ENCODE measurements around the gene COL9A3. TPM values are rescaled to one million over a fixed set of nuclear protein-coding genes. Genes with fewer than 3 reads are reported as not detected.
A peak's percentile ranks its signal among the peaks of the same experiment; 100 is the strongest.

COL9A3 gene
- total RNA-seq, 5 donors from 2014 or later (not counting 1 experiment from before 2014, with no cell fraction given) = 0.51 to 2.1 (median 0.75) TPM; not detected in 1

DNA sequence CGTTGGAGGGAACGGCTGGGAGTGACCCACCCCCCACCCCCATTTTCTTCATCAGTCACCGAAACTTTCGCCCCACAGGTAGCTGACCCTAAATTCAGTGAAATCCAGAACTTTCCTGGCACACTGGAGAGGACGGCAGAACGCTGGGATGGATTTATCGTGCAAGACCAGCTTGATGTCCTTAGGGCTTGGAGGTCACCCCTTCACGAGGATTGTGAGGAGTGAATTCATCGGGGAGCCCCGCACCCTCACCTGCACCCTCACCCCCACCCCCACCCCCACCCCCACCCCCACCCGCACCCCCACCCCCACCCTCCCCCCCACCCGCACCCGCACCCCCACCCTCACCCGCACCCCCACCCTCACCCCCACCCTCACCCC lies 58.1 kb downstream of the COL9A3 start:
- POLR2A ChIA-PET = no interaction called here
- no peaks in the 10 kb centered on the region for H3K36me3 Mint-ChIP-seq
- CTCF ChIA-PET = interaction anchor here in 1 of 2 donors (0.8 kb wide), 1 partner anchor 97 kb away, joined by 7 read pairs; no protein-coding TSS in a partner anchor
- no peaks in the 10 kb centered on the region for H3K27me3 Mint-ChIP-seq
- Histone ChIP-seq H3K4me1 (ENCODE audit: control insufficient read depth in 1 of 2, extremely low read depth in 1 of 2, insufficient read depth in 2 of 2, low read length in 2 of 2) (peaks cover 0 to 18% of the 10 kb centered on the region in 2 experiments), H3K27me3 (replicated peaks in 1 of 2; ENCODE audit: control insufficient read depth in 2 of 2, extremely low read depth in 1 of 2, insufficient read depth in 2 of 2, low read length in 1 of 2) (peaks cover 0 to 5% of the 10 kb centered on the region in 2 experiments), H3K36me3 (ENCODE audit: control insufficient read depth in 2 of 2, extremely low read depth in 1 of 2, insufficient read depth in 1 of 2, low read length in 1 of 2) (peaks cover 5 to 6% of the 10 kb centered on the region in 2 donors), H3K4me3 (ENCODE audit: control insufficient read depth in 1 of 2, extremely low read depth in 1 of 2, low read length in 1 of 2) (no peak overlapping the region), H3K9me3 (no peaks in the 10 kb centered on the region), H3K27ac (ENCODE audit: low read length) (no peak overlapping the region)
- no peak for DNase-seq
- no peak for ATAC-seq (replicated peaks in 1 of 4)
- no peak overlapping the region for H3K27ac Mint-ChIP-seq
- no peak overlapping the region for H3K4me3 Mint-ChIP-seq
- H3K4me1 Mint-ChIP-seq = peaks cover 16 to 30% (median 28%) of the 10 kb centered on the region in 3 donors
- no peaks in the 10 kb centered on the region for H3K9me3 Mint-ChIP-seq
- 100% methylated on average over 2 of the region's 14 CpGs for WGBS (ENCODE audit: insufficient coverage)

GRCh38 chr20:62875419-62876361 lies 58.8 kb downstream of the COL9A3 start:
- Histone ChIP-seq H3K4me1 (ENCODE audit: control insufficient read depth in 1 of 2, extremely low read depth in 1 of 2, insufficient read depth in 2 of 2, low read length in 2 of 2) (peaks cover 0 to 18% of the 10 kb centered on the region in 2 experiments), H3K27me3 (replicated peaks in 1 of 2; ENCODE audit: control insufficient read depth in 2 of 2, extremely low read depth in 1 of 2, insufficient read depth in 2 of 2, low read length in 1 of 2) (peaks cover 0 to 4% of the 10 kb centered on the region in 2 experiments), H3K36me3 (ENCODE audit: control insufficient read depth in 2 of 2, extremely low read depth in 1 of 2, insufficient read depth in 1 of 2, low read length in 1 of 2) (peaks cover 11 to 14% of the 10 kb centered on the region in 2 donors), H3K9me3 (no peaks in the 10 kb centered on the region), H3K4me3 (ENCODE audit: control insufficient read depth in 1 of 2, extremely low read depth in 1 of 2, low read length in 1 of 2) (no peak overlapping the region), H3K27ac (ENCODE audit: low read length) (no peak overlapping the region)
- Mint-ChIP-seq H3K4me1 (peaks cover 16 to 30% (median 28%) of the 10 kb centered on the region in 3 donors), H3K4me3 (peak overlapping the region in 1 of 3 donors; percentile 3), H3K27me3 (no peaks in the 10 kb centered on the region), H3K9me3 (no peaks in the 10 kb centered on the region), H3K36me3 (no peaks in the 10 kb centered on the region), H3K27ac (peak overlapping the region in 1 of 2 donors; percentile 57)
- ChIA-PET CTCF (interaction anchor here in 1 of 2 donors (0.8 kb wide), 1 partner anchor 96 kb away, joined by 7 read pairs; no protein-coding TSS in a partner anchor), POLR2A (no interaction called here)
- DNase-seq (peak in 1 of 35 experiments; percentile 27), ATAC-seq (replicated peaks in 1 of 4) (peak in 1 of 4 experiments; percentile 38)
- WGBS (ENCODE audit: insufficient coverage) = 60% methylated on average over 24 of the region's 34 CpGs

DNA sequence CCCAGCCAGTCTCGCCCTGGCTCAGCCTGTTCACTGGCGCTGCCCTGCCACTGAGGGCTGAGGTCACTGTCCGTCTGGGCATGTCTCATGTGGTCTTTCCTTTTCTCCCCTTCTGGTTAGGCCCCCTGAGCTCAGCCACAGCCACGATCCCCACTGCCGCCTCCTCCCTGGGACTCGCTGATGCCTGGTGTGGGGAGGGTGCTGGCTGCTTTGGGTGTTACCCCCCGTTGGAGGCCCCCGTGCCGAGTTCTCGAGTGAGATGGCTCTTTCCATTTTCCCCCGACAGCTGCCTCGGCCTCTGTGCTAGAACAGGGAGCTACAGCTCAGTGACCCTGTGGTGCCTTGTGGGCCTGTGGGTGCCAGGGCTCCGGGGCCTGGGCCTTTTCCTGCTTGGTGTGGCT lies 59.7 kb downstream of the COL9A3 start:
- Mint-ChIP-seq H3K27ac (peak overlapping the region in 1 of 2 donors; percentile 57), H3K4me1 (peaks cover 16 to 30% (median 28%) of the 10 kb centered on the region in 3 donors), H3K9me3 (no peaks in the 10 kb centered on the region), H3K27me3 (no peaks in the 10 kb centered on the region), H3K4me3 (peak overlapping the region in 1 of 3 donors; percentile 2), H3K36me3 (peaks cover 3% of the 10 kb centered on the region)
- Histone ChIP-seq H3K4me1 (ENCODE audit: control insufficient read depth in 1 of 2, extremely low read depth in 1 of 2, insufficient read depth in 2 of 2, low read length in 2 of 2) (peaks cover 0 to 18% of the 10 kb centered on the region in 2 experiments), H3K9me3 (no peaks in the 10 kb centered on the region), H3K27me3 (replicated peaks in 1 of 2; ENCODE audit: control insufficient read depth in 2 of 2, extremely low read depth in 1 of 2, insufficient read depth in 2 of 2, low read length in 1 of 2) (peaks cover 0 to 3% of the 10 kb centered on the region in 2 experiments), H3K36me3 (ENCODE audit: control insufficient read depth in 2 of 2, extremely low read depth in 1 of 2, insufficient read depth in 1 of 2, low read length in 1 of 2) (peaks cover 14 to 21% of the 10 kb centered on the region in 2 donors), H3K27ac (ENCODE audit: low read length) (no peak overlapping the region), H3K4me3 (ENCODE audit: control insufficient read depth in 1 of 2, extremely low read depth in 1 of 2, low read length in 1 of 2) (no peak overlapping the region)
- 83% methylated on average over 9 of the region's 13 CpGs for WGBS (ENCODE audit: insufficient coverage)
- CTCF ChIA-PET = no interaction called here
- POLR2A ChIA-PET = no interaction called here
- ATAC-seq (replicated peaks in 1 of 4) (peak in 2 of 4 experiments; percentile 15 to 21), DNase-seq (no peak)

- ATAC-seq (replicated peaks in 1 of 4) = peak; percentile 23 to 35 (median 28)
- Mint-ChIP-seq H3K36me3 (peaks cover 9% of the 10 kb centered on the region), H3K9me3 (no peaks in the 10 kb centered on the region), H3K27ac (peak overlapping the region; percentile 23 to 34), H3K27me3 (no peaks in the 10 kb centered on the region), H3K4me1 (peaks cover 16 to 30% (median 28%) of the 10 kb centered on the region in 3 donors), H3K4me3 (peak overlapping the region in 1 of 3 donors; percentile 19)
- peaks cover 0 to 3% of the 10 kb centered on the region in 2 experiments for H3K27me3 ChIP-seq (replicated peaks in 1 of 2; ENCODE audit: control insufficient read depth in 2 of 2, extremely low read depth in 1 of 2, insufficient read depth in 2 of 2, low read length in 1 of 2)
- ChIA-PET CTCF (no interaction called here), POLR2A (no interaction called here)
- H3K36me3 ChIP-seq (ENCODE audit: control insufficient read depth in 2 of 2, extremely low read depth in 1 of 2, insufficient read depth in 1 of 2, low read length in 1 of 2) = peaks cover 18 to 25% of the 10 kb centered on the region in 2 donors
- H3K27ac ChIP-seq (ENCODE audit: low read length) = no peak overlapping the region
- no peak for DNase-seq
- no peak overlapping the region for H3K4me3 ChIP-seq (ENCODE audit: control insufficient read depth in 1 of 2, extremely low read depth in 1 of 2, low read length in 1 of 2)
- no peaks in the 10 kb centered on the region for H3K9me3 ChIP-seq
- H3K4me1 ChIP-seq (ENCODE audit: control insufficient read depth in 1 of 2, extremely low read depth in 1 of 2, insufficient read depth in 2 of 2, low read length in 2 of 2) = peaks cover 0 to 18% of the 10 kb centered on the region in 2 experiments
- WGBS (ENCODE audit: insufficient coverage) = 76% methylated on average over 33 of the region's 48 CpGs
Measured at GRCh38 chr20:62876902-62877816, 60.3 kb downstream of the COL9A3 start.

- DNase-seq (no peak), ATAC-seq (replicated peaks in 1 of 4) (no peak)
- Histone ChIP-seq H3K27ac (ENCODE audit: low read length) (no peak overlapping the region), H3K9me3 (no peaks in the 10 kb centered on the region), H3K4me3 (ENCODE audit: control insufficient read depth in 1 of 2, extremely low read depth in 1 of 2, low read length in 1 of 2) (no peak overlapping the region), H3K27me3 (replicated peaks in 1 of 2; ENCODE audit: control insufficient read depth in 2 of 2, extremely low read depth in 1 of 2, insufficient read depth in 2 of 2, low read length in 1 of 2) (peaks cover 0 to 3% of the 10 kb centered on the region in 2 experiments), H3K4me1 (ENCODE audit: control insufficient read depth in 1 of 2, extremely low read depth in 1 of 2, insufficient read depth in 2 of 2, low read length in 2 of 2) (peaks cover 0 to 18% of the 10 kb centered on the region in 2 experiments), H3K36me3 (ENCODE audit: control insufficient read depth in 2 of 2, extremely low read depth in 1 of 2, insufficient read depth in 1 of 2, low read length in 1 of 2) (peaks cover 18 to 27% of the 10 kb centered on the region in 2 donors)
- Mint-ChIP-seq H3K36me3 (peaks cover 11% of the 10 kb centered on the region), H3K27ac (no peak overlapping the region), H3K9me3 (no peaks in the 10 kb centered on the region), H3K4me1 (peaks cover 14 to 22% (median 22%) of the 10 kb centered on the region in 3 donors), H3K4me3 (no peak overlapping the region), H3K27me3 (no peaks in the 10 kb centered on the region)
- ChIA-PET CTCF (interaction anchor here in 1 of 2 donors (0.5 kb wide), 1 partner anchor 97 kb away, joined by 4 read pairs; no protein-coding TSS in a partner anchor), POLR2A (no interaction called here)
- WGBS (ENCODE audit: insufficient coverage) = 77% methylated on average over 6 of the region's 20 CpGs
Measured at GRCh38 chr20:62878244-62879038, 61.6 kb downstream of the COL9A3 start.
